GM13977 (cell line): ENCODE data around the gene RBMXL2.

Experiments
- DNase-seq: peaks from one replicate; pipeline ENCODE4 v3.0.0; 2012; ENCODE audit warnings: low spot score
- CTCF ChIP-seq: IDR thresholded peaks from 2 replicates; pipeline ENCODE4 v1.5.1; 2012; ENCODE audit warnings: mild to moderate bottlenecking, control low read depth; ENCODE audit not compliant: insufficient read depth; ENCODE audit errors: extremely low read depth, missing control alignments
- in situ Hi-C: fragments of 300-500 bp; cut with MboI; formaldehyde crosslinking; loops from one replicate; pipeline ENCODE4 v1.12.0; 2022; ENCODE audit warnings: low sequenced_read_pairs, low pct_unique_long_range_greater_than_20kb, mixed read lengths, inconsistent platforms; ENCODE audit not compliant: unreplicated experiment

RBMXL2 gene

GRCh38 chr11:7062534-7062933 lies 26.3 kb upstream of the RBMXL2 start:
- in situ Hi-C loops: no loop called here
- DNase-seq: no peak
- TF ChIP-seq CTCF: no peak

GRCh38 chr11:7072401-7073028 lies 16.3 kb upstream of the RBMXL2 start:
- in situ Hi-C loops: no loop called here
- no peak for TF ChIP-seq CTCF
- no peak for DNase-seq

GRCh38 chr11:7077101-7077500 lies 11.7 kb upstream of the RBMXL2 start:
- no peak for TF ChIP-seq CTCF
- DNase-seq: no peak
- in situ Hi-C loops: no loop called here

- in situ Hi-C loops: no loop called here
- no peak for DNase-seq
- no peak for TF ChIP-seq CTCF
Measured at GRCh38 chr11:7079545-7080135, 9.2 kb upstream of the RBMXL2 start.

GRCh38 chr11:7080900-7081299 lies 7.9 kb upstream of the RBMXL2 start:
- no peak for DNase-seq
- in situ Hi-C loops: no loop called here
- TF ChIP-seq CTCF: no peak

GRCh38 chr11:7081441-7081840 lies 7.4 kb upstream of the RBMXL2 start:
- no peak for TF ChIP-seq CTCF
- DNase-seq: no peak
- in situ Hi-C loops: no loop called here
